ENCODE results near the gene NPDC1. TPM values are rescaled to one million over a fixed set of nuclear protein-coding genes. Genes with fewer than 3 reads are reported as not detected.

Gene NPDC1
- total RNA-seq, 1 donor from 2014 or later: 61.1 TPM

DNA sequence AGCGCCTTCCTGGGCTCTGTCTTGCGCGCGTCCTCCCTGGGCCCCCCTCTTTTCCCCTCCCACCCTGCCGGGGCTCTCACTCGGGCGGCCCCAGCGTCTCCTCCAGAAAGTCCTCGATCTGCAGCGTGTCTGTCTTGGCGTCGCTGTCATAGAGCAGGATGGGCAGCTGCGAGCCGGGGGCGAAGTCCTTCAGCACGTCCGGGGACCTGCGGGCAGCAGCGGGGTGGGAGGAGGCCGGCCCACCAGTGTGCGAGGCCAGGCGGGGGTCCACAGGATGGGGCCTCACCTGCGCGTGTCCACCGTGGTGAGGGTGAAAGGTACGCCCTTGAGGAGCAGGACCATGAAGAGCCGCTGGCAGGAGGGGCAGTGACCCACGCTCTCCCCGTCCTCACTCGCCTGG, 50.6 kb downstream of the NPDC1 start:
- TF ChIP-seq, protein P1, sequence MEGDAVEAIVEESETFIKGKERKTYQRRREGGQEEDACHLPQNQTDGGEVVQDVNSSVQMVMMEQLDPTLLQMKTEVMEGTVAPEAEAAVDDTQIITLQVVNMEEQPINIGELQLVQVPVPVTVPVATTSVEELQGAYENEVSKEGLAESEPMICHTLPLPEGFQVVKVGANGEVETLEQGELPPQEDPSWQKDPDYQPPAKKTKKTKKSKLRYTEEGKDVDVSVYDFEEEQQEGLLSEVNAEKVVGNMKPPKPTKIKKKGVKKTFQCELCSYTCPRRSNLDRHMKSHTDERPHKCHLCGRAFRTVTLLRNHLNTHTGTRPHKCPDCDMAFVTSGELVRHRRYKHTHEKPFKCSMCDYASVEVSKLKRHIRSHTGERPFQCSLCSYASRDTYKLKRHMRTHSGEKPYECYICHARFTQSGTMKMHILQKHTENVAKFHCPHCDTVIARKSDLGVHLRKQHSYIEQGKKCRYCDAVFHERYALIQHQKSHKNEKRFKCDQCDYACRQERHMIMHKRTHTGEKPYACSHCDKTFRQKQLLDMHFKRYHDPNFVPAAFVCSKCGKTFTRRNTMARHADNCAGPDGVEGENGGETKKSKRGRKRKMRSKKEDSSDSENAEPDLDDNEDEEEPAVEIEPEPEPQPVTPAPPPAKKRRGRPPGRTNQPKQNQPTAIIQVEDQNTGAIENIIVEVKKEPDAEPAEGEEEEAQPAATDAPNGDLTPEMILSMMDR (conservative IDR thresholded peaks at IDR 0.05): no peak
- Mint-ChIP-seq H3K36me3 (ENCODE audit: low read depth) (no peaks in the 10 kb centered on the region), H3K4me3 (no peak overlapping the region), H3K9me3 (no peaks in the 10 kb centered on the region), H3K27me3 (ENCODE audit: low read depth) (peaks cover 11% of the 10 kb centered on the region), H3K27ac (ENCODE audit: unreplicated experiment) (no peak overlapping the region), H3K4me1 (peaks cover 11% of the 10 kb centered on the region)
- no peak for DNase-seq (ENCODE audit: low read depth, low spot score)

DNA sequence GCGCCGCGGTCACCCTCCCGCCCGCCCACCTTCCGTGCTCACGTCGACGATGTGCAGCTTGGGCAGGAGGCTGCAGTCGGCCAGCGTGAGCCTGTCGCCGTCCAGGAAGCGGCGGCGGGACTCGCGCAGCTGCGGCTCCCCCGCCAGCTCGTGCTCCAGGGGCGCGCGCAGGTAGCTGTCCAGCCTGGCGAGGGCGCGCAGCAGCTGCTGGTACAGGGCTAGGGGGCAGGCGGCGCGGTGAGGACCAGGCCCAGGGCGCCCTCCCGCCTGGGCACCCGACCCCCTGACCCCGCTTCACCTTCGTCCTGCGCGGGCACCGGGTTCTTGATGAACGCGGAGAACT, 51.1 kb downstream of the NPDC1 start:
- Mint-ChIP-seq H3K9me3 (no peaks in the 10 kb centered on the region), H3K4me1 (peaks cover 7% of the 10 kb centered on the region), H3K4me3 (no peak overlapping the region), H3K36me3 (ENCODE audit: low read depth) (no peaks in the 10 kb centered on the region), H3K27me3 (ENCODE audit: low read depth) (peaks cover 11% of the 10 kb centered on the region), H3K27ac (ENCODE audit: unreplicated experiment) (no peak overlapping the region)
- DNase-seq (ENCODE audit: low read depth, low spot score): no peak
- TF ChIP-seq, protein P1 (conservative IDR thresholded peaks at IDR 0.05): no peak

DNA sequence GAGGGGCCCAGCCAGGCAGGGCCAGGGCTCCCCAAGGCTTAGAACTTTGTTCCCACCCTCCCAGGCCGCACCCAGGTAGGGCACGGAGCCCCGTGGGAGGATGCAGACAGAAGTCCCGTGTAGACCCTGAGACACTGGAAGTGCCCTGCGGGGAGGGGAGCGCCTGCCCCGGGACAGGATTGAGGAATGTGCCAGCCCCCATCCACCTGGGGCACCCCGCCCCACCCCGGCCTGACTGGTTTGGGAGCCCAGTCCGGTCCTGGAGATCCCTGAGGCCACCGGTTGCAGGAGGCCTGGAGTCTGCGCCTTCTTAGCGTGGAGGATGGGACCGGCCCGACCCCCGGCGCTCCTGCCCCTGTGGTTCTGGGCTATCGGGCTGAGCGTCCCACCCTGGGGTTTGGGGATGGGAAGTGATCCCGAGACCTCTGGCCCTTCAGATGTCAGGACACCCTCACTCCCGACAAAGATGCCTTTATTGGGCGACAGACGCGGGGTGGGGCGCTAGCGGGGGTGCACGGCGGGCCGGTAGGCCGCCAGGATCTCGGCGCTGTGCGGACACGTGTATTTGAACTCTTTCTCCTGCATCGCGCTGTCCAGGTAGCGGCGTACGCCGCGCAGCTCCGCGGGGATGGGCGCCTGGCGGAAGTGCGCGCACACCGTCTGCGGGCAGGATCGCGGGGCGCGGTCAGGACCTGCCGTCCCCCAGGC, 51.6 kb downstream of the NPDC1 start:
- peaks cover 11% of the 10 kb centered on the region for H3K27me3 Mint-ChIP-seq (ENCODE audit: low read depth)
- H3K36me3 Mint-ChIP-seq (ENCODE audit: low read depth): no peaks in the 10 kb centered on the region
- H3K4me1 Mint-ChIP-seq: peaks cover 7% of the 10 kb centered on the region
- H3K27ac Mint-ChIP-seq (ENCODE audit: unreplicated experiment): no peak overlapping the region
- no peak overlapping the region for H3K4me3 Mint-ChIP-seq
- TF ChIP-seq, protein P1 (conservative IDR thresholded peaks at IDR 0.05): no peak
- no peaks in the 10 kb centered on the region for H3K9me3 Mint-ChIP-seq
- no peak for DNase-seq (ENCODE audit: low read depth, low spot score)

DNA sequence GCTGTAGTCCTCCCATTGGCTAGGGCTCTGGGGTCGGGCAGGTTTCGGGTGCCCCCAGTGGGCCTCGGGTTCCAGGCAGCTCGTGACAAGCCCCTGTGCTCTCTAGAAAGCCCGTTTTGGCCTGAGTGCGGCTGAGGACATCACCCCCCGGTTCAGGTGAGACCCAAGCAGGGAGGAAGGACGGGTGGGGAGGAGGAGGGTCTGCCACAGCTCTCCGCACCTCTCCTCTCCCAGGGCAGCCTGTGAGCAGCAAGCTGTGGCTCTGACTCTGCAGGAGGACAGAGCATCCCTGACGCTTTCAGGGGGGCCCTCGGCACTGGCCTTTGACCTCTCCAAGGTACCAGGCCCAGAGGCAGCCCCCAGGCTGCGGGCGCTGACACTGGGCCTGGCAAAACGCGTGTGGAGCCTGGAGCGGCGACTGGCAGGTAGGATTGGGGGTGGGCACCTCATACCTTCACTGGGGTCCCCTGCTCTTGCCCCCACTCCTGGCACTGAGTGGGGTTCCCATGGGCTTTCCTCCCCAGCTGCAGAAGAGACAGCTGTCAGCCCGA, 53.1 kb downstream of the NPDC1 start:
- no peaks in the 10 kb centered on the region for H3K36me3 Mint-ChIP-seq (ENCODE audit: low read depth)
- TF ChIP-seq, protein P1 (conservative IDR thresholded peaks at IDR 0.05): no peak
- no peaks in the 10 kb centered on the region for H3K9me3 Mint-ChIP-seq
- peaks cover 7% of the 10 kb centered on the region for H3K4me1 Mint-ChIP-seq
- H3K4me3 Mint-ChIP-seq: peak overlapping the region; percentile 88
- DNase-seq (ENCODE audit: low read depth, low spot score): no peak
- peaks cover 9% of the 10 kb centered on the region for H3K27me3 Mint-ChIP-seq (ENCODE audit: low read depth)
- peak overlapping the region; percentile 62 for H3K27ac Mint-ChIP-seq (ENCODE audit: unreplicated experiment)

DNA sequence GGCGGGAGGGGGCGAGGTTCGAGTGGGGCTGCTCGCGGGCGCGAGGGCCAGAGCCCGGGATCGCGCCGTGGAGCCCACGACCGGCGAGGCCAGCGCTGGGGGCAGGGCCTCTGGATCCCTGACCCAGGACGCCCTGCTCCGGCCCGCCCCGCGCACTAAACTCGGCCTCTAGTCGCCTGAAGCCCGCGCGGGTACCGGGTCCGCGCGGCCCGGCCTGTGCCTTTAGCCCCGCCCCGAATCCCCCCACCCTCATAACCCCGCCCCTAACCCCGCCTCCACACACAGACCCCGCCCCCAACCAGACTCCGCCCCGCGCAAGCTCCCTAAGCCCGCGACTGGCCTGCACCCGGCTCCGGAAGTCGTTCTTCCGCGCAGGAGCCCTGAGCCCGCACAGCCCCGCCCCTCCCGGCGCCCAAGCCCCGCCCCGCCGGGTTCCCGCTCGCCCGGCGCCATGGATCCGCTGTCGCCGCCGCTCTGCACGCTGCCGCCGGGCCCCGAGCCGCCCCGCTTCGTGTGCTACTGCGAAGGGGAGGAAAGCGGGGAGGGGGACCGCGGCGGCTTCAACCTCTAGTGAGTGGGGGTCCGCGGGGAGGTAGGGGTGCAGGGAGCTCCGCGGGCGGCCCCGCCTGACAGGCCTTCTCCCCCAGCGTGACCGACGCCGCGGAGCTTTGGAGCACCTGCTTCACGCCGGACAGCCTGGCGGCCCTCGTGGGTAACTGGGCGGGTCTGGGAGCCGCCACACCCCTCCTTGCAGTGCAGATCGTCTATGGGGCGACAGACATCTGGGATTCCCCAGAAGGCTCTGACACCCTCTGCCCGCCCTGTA, 53.8 kb downstream of the NPDC1 start, which contains the start of gene PAXX:
Gene PAXX (plus strand): TSS at position 430 of the 826 bp plus-strand sequence. CDS start 22 bp downstream, at position 452.
- Mint-ChIP-seq H3K9me3 (no peaks in the 10 kb centered on the region), H3K36me3 (ENCODE audit: low read depth) (no peaks in the 10 kb centered on the region), H3K4me1 (peaks cover 3% of the 10 kb centered on the region), H3K27me3 (ENCODE audit: low read depth) (peaks cover 3% of the 10 kb centered on the region), H3K4me3 (peak within 1 kb of the TSS; percentile 88), H3K27ac (ENCODE audit: unreplicated experiment) (peak within 1 kb of the TSS; percentile 62)
- TF ChIP-seq, protein P1 (conservative IDR thresholded peaks at IDR 0.05): no peak
- DNase-seq (ENCODE audit: low read depth, low spot score): peak; percentile 92

Measured in neural crest cell (in vitro differentiated cells).